DOHH2 (cell line): Measurements from ENCODE around the gene GLCCI1.

Source experiments
- H3F3A ChIP-seq: fragments of 200-600 bp; sonication (generic), shearing (Covaris generic); 2 replicates; pipeline ENCODE4 v1.6.0; 2016; ENCODE audit warnings: antibody characterized with exemption, mild to moderate bottlenecking; ENCODE audit not compliant: control insufficient read depth, insufficient read depth
- H3K27ac ChIP-seq: fragments of 200-600 bp; sonication (generic); 2 replicates; pipeline ENCODE4 v1.5.1; 2014; ENCODE audit warnings: low read depth, mild to moderate bottlenecking, low read length, moderate library complexity
- H3K27me3 ChIP-seq: fragments of 200-600 bp; sonication (generic); 2 replicates; pipeline ENCODE4 v1.6.1; 2014; ENCODE audit warnings: mild to moderate bottlenecking, low read length, mixed read lengths; ENCODE audit not compliant: control insufficient read depth
- H3K36me3 ChIP-seq: fragments of 200-600 bp; sonication (generic); 2 replicates; pipeline ENCODE4 v1.6.1; 2014; ENCODE audit warnings: mild to moderate bottlenecking, low read length, moderate library complexity, mixed read lengths; ENCODE audit not compliant: control insufficient read depth
- H3K4me1 ChIP-seq: fragments of 200-600 bp; sonication (generic); 2 replicates; pipeline ENCODE4 v1.6.1; 2014; ENCODE audit warnings: mild to moderate bottlenecking, low read length, mixed read lengths; ENCODE audit not compliant: control insufficient read depth
- H3K4me2 ChIP-seq: fragments of 200-600 bp; sonication (generic); 2 replicates; pipeline ENCODE4 v1.6.0; 2014; ENCODE audit warnings: mild to moderate bottlenecking, low read length, moderate library complexity
- H3K4me3 ChIP-seq: fragments of 200-600 bp; sonication (generic); 2 replicates; pipeline ENCODE4 v1.5.1; 2014; ENCODE audit warnings: mild to moderate bottlenecking, low read length, mixed read lengths
- H3K79me2 ChIP-seq: fragments of 200-600 bp; sonication (generic); 2 replicates; pipeline ENCODE4 v1.6.1; 2014; ENCODE audit warnings: mild to moderate bottlenecking, low read length, mixed read lengths; ENCODE audit not compliant: control insufficient read depth
- H3K9me2 ChIP-seq: fragments of 200-600 bp; sonication (generic); replicated peaks from 2 replicates; pipeline ENCODE4 v1.6.1; 2014; ENCODE audit warnings: mild to moderate bottlenecking, low read length, mixed read lengths; ENCODE audit not compliant: control insufficient read depth
- H3K9me3 ChIP-seq: fragments of 200-600 bp; sonication (generic); 2 replicates; pipeline ENCODE4 v1.6.1; 2014; ENCODE audit warnings: antibody characterized with exemption, low read length, mixed read lengths; ENCODE audit not compliant: control insufficient read depth, insufficient read depth
- H4K20me1 ChIP-seq: fragments of 200-600 bp; sonication (generic); 2 replicates; pipeline ENCODE4 v1.6.0; 2014; ENCODE audit warnings: low read depth, mild to moderate bottlenecking, antibody characterized with exemption, low read length, moderate library complexity; ENCODE audit not compliant: control insufficient read depth, insufficient read depth
- CTCF ChIP-seq: fragments of 200-600 bp; sonication (generic); IDR thresholded peaks from one replicate; pipeline ENCODE4 v1.5.1; 2014; ENCODE audit warnings: antibody characterized with exemption, mild to moderate bottlenecking, low read depth, low read length; ENCODE audit not compliant: poor library complexity, severe bottlenecking
- EZH2phosphoT487 ChIP-seq: fragments of 200-600 bp; sonication (generic); IDR thresholded peaks from 2 replicates; pipeline ENCODE4 v1.6.1; 2017; ENCODE audit warnings: borderline replicate concordance, mild to moderate bottlenecking, antibody characterized with exemption, low read length, moderate library complexity, mixed read lengths

GLCCI1 gene

GRCh38 chr7:7959979-7960670 is 8.5 kb upstream of the GLCCI1 start:
- H3K4me2 ChIP-seq: no peak overlapping the region

GRCh38 chr7:7962851-7963250 is 5.7 kb upstream of the GLCCI1 start:
- Histone ChIP-seq H3K27me3 (no peaks in the 10 kb centered on the region), H3K36me3 (peaks cover 11% of the 10 kb centered on the region), H3K79me2 (0 out of 2 replicates have a peak, but pooled peaks cover 3% of the 10 kb centered on the region), H3K9me2 (no peaks in the 10 kb centered on the region), H3K4me1 (peaks cover 69% of the 10 kb centered on the region), H3K9me3 (no peaks in the 10 kb centered on the region), H3K4me3 (no peak overlapping the region), H3F3A (peaks cover 16% of the 10 kb centered on the region), H3K27ac (no peak overlapping the region), H3K4me2 (no peak overlapping the region), H4K20me1 (no peaks in the 10 kb centered on the region)
- TF ChIP-seq CTCF: no peak

More at GRCh38 chr7:7959979-7960670, 8.5 kb upstream of the GLCCI1 start:
- TF ChIP-seq CTCF (no peak), EZH2phosphoT487 (no peak)
- Histone ChIP-seq H4K20me1 (no peaks in the 10 kb centered on the region), H3K9me2 (no peaks in the 10 kb centered on the region), H3K4me3 (no peak overlapping the region), H3K27ac (no peak overlapping the region), H3K9me3 (no peaks in the 10 kb centered on the region), H3K27me3 (no peaks in the 10 kb centered on the region), H3K36me3 (no peaks in the 10 kb centered on the region), H3K79me2 (no peaks in the 10 kb centered on the region), H3K4me1 (peaks cover 41% of the 10 kb centered on the region), H3F3A (peaks cover 5% of the 10 kb centered on the region; the same call in 1 of the 2 replicates)

- Histone ChIP-seq H4K20me1 (no peaks in the 10 kb centered on the region), H3K79me2 (peaks cover 3% of the 10 kb centered on the region; the same call in 1 of the 2 replicates), H3K4me3 (peak overlapping the region; percentile 67), H3K36me3 (peaks cover 11% of the 10 kb centered on the region), H3K9me2 (no peaks in the 10 kb centered on the region), H3K4me1 (peaks cover 72% of the 10 kb centered on the region), H3K9me3 (no peaks in the 10 kb centered on the region), H3K4me2 (peak overlapping the region; percentile 90), H3F3A (peaks cover 19% of the 10 kb centered on the region), H3K27me3 (no peaks in the 10 kb centered on the region), H3K27ac (peak overlapping the region; percentile 79)
- no peak for TF ChIP-seq EZH2phosphoT487
- TF ChIP-seq CTCF: no peak
Measured at GRCh38 chr7:7964250-7964649, 4.3 kb upstream of the GLCCI1 start.
